ENCODE data around the gene MFSD11.
"Not testable (repeated sequence)": the region's sequence is repeated elsewhere in the genome, so short reads cannot be mapped to it uniquely, and the experiment has no call there.

MFSD11 gene

GRCh38 chr17:76737676-76738467, at the start of gene MFSD11:
Gene MFSD11 (plus strand): TSS chr17:76738119. CDS start chr17:76738353, 234 bp downstream.
- DNase-seq (ENCODE audit: low spot score) = peak; percentile 93

- no peak for DNase-seq (ENCODE audit: low spot score)
Measured at GRCh38 chr17:76688165-76688622, 49.7 kb upstream of the MFSD11 start.

DNA sequence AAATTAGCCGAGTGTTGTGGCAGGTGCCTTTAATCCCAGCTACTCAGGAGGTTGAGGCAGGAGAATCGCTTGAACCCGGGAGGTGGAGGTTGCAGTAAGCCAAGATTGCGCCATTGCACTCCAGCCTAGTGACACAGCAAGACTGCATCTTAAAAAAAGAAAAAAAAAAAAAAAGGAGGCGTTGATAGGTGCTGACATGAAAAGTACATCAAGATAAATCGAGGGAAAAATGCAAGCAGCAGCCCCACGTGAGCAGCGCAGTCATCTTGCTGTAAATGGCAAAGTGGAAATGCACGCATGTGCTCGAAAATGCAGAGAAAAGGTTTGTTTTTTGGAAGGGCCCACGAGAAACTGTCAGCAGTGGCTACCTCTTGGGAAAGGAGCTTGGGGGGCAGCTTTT, 48.1 kb upstream of the MFSD11 start:
- no peak for DNase-seq (ENCODE audit: low spot score)

GRCh38 chr17:76690596-76691280, 47.2 kb upstream of the MFSD11 start:
- no peak for DNase-seq (ENCODE audit: low spot score)

- DNase-seq (ENCODE audit: low spot score) = no peak
Measured at GRCh38 chr17:76691379-76692191, 46.3 kb upstream of the MFSD11 start.

- no peak for DNase-seq (ENCODE audit: low spot score)
Measured at GRCh38 chr17:76695059-76695831, 42.7 kb upstream of the MFSD11 start.

DNA sequence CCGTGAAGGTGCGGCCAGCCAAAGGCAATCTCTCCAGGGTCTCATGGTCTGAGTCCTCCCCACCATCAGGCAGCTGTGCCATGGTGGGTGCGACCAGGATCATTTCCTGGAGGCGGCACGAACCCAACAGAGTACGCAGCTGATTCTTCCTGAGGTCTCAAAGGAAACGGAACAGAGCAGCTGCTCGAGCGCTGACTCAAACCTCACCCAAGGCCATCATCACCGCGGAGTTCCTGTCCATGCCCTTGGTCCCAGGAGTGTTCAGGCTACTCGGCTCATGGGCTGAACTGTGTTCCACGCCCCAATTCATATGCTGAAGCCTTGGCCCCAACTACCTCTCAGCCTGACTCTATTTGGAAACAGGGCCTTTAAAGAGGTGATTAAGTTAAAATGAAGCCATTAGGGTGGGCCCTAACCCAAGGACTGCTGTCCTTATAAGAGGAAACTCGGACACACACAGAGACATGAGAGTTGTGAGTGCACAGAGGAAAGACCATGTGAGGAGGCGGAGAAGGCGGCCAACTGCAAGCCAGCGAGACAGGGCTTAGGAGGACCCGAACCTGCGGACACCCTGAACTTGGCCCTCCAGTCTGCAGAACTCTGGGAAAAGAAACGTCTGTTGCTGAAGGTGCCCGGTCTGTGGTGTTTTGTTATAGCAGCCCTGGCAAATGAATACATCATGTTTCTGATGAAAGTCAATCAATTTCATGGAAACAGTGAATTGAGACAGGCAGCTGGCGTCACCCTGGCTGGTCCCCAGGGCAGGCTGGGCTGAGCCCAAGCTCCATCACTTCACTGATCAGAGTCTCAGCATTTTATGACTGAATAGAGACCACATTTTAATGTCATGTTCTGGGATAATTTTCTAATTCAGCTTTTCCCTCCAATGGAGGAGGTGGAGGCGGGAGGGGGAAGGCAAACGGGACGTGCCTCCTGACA, 40.9 kb upstream of the MFSD11 start:
- DNase-seq (ENCODE audit: low spot score) = no peak

DNA sequence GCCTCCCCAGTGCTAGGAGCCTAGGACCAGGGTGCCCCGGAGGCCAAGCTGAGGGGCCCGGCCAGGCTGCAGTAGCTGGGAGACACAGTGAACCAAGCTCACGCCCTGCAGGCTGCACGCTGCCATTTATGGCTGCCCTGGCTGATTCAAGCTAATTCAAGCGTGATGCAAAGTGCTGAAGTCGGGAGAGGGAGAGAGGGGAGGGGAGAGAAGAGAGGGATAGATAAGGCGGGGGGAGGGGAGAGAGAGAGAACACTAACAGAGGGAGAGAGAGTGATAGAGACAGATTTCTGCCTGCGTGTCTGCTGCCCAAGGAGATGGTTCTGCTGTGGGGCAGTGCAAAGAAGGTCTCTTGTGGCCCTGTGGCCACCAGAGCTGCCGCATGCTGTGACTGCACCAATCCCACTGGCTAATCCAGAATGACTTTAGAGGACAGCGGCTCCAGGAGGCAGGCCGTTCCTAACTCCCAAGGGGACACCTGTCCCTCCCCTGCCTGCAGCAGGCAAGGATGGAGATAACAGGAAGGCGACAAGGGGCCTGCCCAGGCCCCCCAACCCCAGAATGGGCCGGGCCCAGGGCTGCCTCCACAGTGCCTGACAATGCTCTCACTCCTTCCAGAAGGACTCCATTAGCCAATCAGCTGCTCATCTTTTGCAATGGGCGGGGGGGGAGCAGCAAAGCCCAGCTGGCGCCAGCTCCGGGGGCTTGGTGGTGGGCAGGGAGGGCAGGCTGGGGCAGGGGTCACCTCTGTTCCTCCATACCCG, 40.0 kb upstream of the MFSD11 start:
- no peak for DNase-seq (ENCODE audit: low spot score)

- not testable (repeated sequence) for DNase-seq (ENCODE audit: low spot score)
Measured at GRCh38 chr17:76698466-76698977, 39.4 kb upstream of the MFSD11 start.

DNA sequence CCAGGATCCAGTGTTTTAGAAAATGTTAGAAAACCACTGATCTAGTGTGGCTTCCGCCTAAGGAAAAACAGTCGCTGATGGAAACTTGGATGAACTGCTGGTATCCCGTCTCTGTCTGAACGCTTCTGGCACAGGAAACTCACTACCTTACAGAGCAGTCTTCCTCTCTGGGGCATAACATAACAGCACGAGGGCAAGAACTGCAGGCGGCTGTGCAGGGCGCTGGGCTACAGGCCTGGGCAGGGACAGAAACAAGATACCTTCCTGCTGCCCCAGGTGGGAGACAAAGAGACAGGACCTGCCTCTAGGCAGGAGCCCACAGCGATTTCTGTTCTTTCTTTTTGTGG, 37.7 kb upstream of the MFSD11 start:
- no peak for DNase-seq (ENCODE audit: low spot score)

DNA sequence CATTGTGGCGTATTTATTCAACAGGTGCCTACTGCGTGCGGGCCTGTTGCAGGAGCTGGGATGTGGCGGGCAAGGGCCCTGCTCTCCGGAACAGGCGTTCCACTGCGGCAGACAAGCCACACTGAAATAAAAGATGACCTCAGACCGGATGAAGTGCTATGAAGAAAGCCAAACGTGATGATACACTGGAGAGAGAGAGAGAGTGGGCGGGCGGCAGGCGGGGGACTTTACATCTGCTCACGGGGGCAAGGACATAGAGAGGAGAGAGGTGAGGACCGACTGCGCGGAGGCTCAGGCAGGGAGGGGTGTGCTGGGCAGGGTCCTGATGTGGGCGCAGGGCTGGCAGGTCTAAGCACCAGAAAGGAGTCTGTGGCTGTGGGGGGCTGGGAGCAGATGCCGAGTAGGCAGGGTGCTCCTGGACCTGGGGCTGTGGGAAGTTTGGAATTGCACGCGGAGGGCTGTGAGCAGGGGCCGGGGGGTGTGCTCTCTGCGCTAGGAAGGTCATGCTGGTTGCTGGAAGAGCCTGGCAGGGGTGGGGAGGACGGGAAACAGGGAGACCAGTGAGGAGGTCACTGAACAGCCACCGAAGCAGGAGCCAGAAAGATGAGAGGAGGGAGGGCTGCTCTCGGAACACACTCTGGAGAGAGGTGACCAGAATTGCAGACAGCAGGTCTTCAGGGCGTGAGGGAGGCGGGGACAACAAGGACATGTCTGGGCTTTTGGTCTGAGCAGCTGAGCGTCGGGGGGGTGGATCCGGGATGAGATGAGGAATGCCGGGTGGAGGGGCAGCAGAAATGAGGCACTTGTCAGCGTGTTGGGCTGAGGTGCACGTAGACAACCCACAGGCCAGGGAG, 37.1 kb upstream of the MFSD11 start:
- DNase-seq (ENCODE audit: low spot score) = no peak

DNA sequence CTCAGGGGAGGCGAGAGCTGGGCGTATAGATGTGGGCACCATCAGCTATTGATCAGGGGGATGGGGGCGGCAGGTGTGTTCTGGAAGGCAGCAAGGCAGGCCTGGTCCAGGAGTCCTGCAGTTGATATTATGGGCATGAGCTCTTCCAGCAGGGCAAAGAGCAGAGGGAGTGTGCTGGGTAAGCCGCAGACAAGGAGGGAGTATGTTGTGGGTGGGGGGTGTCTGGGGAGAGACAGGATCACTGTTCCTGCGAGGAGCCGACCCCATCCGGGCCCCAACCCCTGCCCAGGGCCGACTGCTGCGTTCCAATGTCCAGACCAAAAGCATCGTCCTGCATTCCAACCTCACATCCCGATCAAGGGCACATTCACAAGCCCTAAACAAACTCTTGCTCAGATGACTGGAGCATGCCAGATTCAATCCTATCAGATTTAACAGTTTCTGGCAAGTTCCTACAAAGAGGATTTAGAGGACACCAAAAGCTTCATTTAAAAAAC, 36.4 kb upstream of the MFSD11 start:
- no peak for DNase-seq (ENCODE audit: low spot score)

DNA sequence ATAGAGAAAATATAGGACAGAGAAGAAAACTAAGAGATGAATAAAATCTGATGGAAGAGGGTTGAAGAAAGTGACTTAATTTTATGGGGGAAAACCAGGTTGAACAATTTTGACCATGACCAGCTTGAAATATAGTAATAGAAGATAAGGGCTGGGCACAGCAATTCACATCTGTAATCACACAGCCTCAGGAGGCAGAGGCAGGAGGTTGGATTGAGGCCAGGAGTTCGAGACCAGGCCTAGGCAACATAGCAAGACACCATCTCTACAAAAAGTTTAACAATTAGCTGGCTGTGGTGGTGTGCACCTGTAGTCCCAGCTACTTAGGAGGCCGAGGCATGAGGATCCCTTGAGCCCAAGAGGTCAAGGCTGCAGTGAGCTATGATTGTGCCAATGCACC, 35.8 kb upstream of the MFSD11 start:
- DNase-seq (ENCODE audit: low spot score) = no peak

- DNase-seq (ENCODE audit: low spot score) = no peak
Measured at GRCh38 chr17:76702941-76703637, 34.8 kb upstream of the MFSD11 start.

GRCh38 chr17:76704805-76705204, 33.1 kb upstream of the MFSD11 start:
- DNase-seq (ENCODE audit: low spot score) = no peak

GRCh38 chr17:76706817-76707216, 31.1 kb upstream of the MFSD11 start:
- no peak for DNase-seq (ENCODE audit: low spot score)

- DNase-seq (ENCODE audit: low spot score) = peak; percentile 85
Measured at GRCh38 chr17:76707985-76708807, 29.7 kb upstream of the MFSD11 start.

All from pons (tissue), 1 donor.